GM12875 (cell line): ENCODE results near the gene GRM7.

Experiments
- H3K4me3 ChIP-seq: one replicate; pipeline ENCODE4 v1.5.1; 2011; ENCODE audit warnings: low read depth, low read length, control low read depth
- TF ChIP-seq, protein P1 (sequence below): IDR thresholded peaks from 2 replicates; pipeline ENCODE4 v1.5.1; 2011; ENCODE audit warnings: low read depth, mild to moderate bottlenecking, control low read depth, inconsistent platforms, low read length, moderate library complexity, borderline replicate concordance; ENCODE audit not compliant: insufficient read depth

GRM7 gene

DNA sequence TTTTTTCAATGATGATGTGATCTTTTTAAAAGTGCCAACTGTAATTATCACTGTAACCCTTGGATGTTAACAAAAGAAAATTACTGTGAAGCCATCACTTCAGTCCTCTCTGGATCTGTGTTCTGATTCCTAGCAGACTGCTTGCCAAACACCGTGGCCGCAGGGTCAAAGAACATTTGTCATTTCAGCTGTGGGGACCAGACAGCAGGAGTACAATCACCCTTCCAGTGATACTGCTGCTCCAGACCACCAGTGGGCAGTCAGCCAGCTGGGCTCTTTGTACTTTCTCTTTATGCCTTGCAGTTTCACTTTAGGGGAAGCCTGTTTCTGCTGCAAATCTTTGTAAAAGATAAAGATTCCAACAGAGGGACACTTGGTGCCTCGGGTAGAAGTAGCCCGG lies 770.0 kb downstream of the GRM7 start:
- H3K4me3 ChIP-seq = no peak overlapping the region
- TF ChIP-seq, protein P1, sequence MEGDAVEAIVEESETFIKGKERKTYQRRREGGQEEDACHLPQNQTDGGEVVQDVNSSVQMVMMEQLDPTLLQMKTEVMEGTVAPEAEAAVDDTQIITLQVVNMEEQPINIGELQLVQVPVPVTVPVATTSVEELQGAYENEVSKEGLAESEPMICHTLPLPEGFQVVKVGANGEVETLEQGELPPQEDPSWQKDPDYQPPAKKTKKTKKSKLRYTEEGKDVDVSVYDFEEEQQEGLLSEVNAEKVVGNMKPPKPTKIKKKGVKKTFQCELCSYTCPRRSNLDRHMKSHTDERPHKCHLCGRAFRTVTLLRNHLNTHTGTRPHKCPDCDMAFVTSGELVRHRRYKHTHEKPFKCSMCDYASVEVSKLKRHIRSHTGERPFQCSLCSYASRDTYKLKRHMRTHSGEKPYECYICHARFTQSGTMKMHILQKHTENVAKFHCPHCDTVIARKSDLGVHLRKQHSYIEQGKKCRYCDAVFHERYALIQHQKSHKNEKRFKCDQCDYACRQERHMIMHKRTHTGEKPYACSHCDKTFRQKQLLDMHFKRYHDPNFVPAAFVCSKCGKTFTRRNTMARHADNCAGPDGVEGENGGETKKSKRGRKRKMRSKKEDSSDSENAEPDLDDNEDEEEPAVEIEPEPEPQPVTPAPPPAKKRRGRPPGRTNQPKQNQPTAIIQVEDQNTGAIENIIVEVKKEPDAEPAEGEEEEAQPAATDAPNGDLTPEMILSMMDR = no peak

DNA sequence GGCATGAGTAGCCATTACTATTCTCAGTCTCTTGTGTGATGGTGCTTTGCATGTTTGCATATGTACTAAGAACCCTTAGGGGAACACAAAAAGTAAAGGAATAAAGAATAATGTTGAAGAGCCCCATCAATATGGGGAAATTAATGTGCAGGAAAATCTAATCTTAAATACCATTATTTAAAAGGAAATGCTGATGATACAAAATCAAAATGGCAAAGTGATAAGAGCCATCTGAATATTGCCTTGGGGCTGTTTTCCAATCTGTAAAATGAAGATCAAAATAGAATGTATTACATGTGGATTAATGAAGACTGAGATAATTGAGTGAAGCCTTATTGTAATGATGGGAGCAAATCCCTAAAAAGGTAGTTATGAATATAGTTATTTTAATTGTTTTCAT lies 771.4 kb downstream of the GRM7 start:
- TF ChIP-seq, protein P1 = no peak

DNA sequence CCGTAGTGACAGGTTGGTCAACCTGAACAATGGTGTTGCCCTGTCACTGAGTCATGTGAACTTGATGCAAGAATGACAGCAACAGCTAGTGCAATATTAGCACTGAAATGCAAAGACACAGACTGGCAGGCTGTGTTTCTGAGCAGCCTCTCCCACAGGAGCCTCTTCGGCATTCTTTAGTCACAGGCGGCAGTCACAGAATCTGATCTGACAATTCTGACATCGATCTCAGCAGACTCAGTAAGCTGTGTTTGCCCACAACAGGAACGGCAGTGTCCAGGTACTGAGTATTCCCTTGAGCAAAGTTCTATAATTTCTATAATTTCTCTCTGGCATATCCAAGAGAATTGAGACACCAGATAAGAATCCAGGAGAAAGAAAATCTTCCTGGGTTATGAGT lies 776.8 kb downstream of the GRM7 start:
- H3K4me3 ChIP-seq = no peak overlapping the region

More for the DNA sequence above, 771.4 kb downstream of the GRM7 start:
- H3K4me3 ChIP-seq = no peak overlapping the region

DNA sequence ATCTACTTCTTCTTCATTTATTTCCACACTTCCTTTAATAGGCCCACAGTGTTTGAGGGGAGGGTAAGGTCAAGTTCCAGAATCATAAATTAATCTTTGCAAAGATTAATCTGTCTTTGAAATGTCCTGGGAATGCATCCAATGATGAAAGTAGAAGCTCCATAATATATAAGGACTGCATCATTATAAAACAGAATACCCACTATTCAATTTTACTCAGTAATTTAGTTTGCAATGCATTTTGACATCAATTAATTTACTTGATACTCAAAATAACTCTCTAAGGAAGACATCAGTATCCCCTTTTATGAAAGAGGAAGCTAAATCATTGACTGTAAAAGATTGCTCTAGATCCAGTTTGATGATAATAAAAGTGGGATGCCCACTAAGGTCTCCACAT lies 777.2 kb downstream of the GRM7 start:
- TF ChIP-seq, protein P1 = no peak
- no peak overlapping the region for H3K4me3 ChIP-seq

More for the DNA sequence above, 776.8 kb downstream of the GRM7 start:
- TF ChIP-seq, protein P1 = no peak

DNA sequence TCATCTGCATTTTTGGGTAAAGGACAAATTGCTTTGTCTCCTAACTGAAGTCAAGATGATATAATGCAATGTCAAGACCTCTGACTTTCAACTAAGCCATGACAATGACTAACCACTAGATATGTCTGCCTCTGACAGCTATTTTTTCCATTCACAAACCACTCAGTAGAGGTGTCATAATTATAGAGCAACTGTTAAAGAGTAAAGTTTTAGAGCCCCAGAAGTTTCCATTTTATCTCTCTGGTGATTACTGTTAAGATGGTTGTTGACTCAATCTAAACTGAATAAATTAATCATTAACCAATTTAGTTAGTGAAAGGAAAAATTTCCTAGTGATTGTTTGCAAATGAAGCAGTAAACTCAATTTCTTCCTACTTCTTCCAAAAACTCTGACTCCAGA lies 779.9 kb downstream of the GRM7 start:
- H3K4me3 ChIP-seq = no peak overlapping the region
- TF ChIP-seq, protein P1 = no peak

DNA sequence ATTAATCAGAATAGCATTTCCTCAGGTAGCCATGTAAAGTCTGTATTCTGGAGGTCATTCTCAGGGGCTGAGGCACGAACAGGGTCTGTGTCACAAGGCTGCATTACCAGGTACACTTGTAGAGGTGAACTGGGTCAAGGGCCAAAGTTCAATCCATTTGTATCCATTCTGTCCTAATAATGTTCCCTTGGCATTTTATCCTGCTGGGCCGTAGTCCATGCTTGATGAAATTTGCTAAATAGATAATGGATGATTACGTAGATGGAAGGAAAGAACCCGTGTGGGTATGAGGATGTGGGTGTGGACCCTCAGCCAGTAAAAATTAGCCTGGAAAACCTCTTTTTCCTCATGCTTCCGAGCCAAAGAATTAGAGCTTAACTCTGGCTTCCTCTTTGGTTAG lies 785.9 kb downstream of the GRM7 start:
- TF ChIP-seq, protein P1 = no peak
- no peak overlapping the region for H3K4me3 ChIP-seq

DNA sequence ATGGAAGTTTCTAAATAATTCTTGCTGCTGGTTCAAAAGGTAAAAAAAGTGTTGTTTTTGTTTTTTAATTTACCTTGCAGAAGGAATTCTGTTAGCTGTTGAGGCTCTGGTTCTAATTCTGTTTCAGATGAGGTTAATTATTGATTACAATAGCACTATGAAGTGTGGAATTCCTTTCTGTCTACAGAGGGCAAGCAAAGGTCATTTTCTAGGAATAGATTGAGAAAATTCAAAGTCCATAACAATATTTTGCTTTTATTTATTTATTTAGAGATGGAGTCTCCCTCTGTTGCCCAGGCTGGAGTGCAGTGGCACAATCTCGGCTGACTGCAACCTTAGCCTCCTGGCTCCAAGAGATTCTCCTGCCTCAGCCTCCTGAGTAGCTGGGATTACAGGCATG lies 789.6 kb downstream of the GRM7 start:
- TF ChIP-seq, protein P1 = no peak
- no peak overlapping the region for H3K4me3 ChIP-seq
